ENCODE data around the gene TTC33. TPM values are rescaled to one million over a fixed set of nuclear protein-coding genes. Genes with fewer than 3 reads are reported as not detected.
A peak's percentile ranks its signal among the peaks of the same experiment; 100 is the strongest.

TTC33 gene
- total and polyA plus RNA-seq, 2 of the 13 experiments (the other 11 are each of a cell fraction or from before 2014, with no cell fraction given): 4.5 to 20.0 TPM

DNA sequence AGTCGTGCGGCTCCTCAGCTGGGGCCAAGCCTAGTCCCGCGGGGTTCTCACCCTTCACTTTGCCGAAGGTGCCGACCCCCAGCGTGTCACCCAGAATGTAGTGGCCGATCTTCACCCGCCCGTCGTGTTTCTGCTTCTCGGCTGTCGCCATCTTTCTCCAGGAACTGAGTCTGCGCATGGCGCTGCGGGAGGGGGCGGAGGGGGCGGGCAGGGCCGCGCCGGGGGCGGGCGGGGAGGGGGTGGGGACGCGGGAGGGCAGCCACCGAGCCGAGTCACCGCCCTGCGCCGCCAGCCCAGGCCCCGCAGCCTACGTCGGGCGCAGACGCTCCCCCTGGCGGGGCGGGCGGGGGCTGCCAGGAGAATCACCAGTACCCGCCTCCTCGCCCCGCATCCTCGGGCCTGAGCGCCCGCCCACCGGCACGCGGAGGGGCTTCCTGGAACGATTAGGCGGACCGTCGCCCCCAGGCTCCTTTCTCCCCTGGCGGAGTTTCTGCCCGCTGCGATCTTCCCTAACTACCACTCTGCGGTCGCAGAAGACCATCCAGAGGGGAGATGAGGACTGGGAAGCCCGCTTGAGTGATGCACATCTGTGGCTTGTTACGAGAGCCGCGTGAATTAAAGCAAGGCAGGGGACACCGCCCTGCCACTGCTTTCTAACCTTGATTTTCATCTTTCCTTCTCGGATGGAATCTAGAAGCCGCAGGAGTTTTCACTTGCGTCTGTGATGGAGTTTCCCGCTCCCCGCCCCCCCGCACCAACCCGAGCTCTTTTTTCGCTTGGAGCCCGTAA, 42.4 kb upstream of the TTC33 start, which contains the start of gene PRKAA1 (continued):
- TF ChIP-seq, protein P1, sequence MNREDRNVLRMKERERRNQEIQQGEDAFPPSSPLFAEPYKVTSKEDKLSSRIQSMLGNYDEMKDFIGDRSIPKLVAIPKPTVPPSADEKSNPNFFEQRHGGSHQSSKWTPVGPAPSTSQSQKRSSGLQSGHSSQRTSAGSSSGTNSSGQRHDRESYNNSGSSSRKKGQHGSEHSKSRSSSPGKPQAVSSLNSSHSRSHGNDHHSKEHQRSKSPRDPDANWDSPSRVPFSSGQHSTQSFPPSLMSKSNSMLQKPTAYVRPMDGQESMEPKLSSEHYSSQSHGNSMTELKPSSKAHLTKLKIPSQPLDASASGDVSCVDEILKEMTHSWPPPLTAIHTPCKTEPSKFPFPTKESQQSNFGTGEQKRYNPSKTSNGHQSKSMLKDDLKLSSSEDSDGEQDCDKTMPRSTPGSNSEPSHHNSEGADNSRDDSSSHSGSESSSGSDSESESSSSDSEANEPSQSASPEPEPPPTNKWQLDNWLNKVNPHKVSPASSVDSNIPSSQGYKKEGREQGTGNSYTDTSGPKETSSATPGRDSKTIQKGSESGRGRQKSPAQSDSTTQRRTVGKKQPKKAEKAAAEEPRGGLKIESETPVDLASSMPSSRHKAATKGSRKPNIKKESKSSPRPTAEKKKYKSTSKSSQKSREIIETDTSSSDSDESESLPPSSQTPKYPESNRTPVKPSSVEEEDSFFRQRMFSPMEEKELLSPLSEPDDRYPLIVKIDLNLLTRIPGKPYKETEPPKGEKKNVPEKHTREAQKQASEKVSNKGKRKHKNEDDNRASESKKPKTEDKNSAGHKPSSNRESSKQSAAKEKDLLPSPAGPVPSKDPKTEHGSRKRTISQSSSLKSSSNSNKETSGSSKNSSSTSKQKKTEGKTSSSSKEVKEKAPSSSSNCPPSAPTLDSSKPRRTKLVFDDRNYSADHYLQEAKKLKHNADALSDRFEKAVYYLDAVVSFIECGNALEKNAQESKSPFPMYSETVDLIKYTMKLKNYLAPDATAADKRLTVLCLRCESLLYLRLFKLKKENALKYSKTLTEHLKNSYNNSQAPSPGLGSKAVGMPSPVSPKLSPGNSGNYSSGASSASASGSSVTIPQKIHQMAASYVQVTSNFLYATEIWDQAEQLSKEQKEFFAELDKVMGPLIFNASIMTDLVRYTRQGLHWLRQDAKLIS (CRISPR knock-in tag; IDR thresholded peaks at IDR 0.05): 0 out of 2 replicates have a peak, but pooled peaks have one; percentile 38
- TF ChIP-seq ZNF224 (CRISPR knock-in tag; IDR thresholded peaks at IDR 0.05): no peak
- TF ChIP-seq, protein P2, sequence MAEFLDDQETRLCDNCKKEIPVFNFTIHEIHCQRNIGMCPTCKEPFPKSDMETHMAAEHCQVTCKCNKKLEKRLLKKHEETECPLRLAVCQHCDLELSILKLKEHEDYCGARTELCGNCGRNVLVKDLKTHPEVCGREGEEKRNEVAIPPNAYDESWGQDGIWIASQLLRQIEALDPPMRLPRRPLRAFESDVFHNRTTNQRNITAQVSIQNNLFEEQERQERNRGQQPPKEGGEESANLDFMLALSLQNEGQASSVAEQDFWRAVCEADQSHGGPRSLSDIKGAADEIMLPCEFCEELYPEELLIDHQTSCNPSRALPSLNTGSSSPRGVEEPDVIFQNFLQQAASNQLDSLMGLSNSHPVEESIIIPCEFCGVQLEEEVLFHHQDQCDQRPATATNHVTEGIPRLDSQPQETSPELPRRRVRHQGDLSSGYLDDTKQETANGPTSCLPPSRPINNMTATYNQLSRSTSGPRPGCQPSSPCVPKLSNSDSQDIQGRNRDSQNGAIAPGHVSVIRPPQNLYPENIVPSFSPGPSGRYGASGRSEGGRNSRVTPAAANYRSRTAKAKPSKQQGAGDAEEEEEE (CRISPR knock-in tag; IDR thresholded peaks at IDR 0.05; ENCODE audit: borderline replicate concordance): no peak
- TF ChIP-seq, protein P3, sequence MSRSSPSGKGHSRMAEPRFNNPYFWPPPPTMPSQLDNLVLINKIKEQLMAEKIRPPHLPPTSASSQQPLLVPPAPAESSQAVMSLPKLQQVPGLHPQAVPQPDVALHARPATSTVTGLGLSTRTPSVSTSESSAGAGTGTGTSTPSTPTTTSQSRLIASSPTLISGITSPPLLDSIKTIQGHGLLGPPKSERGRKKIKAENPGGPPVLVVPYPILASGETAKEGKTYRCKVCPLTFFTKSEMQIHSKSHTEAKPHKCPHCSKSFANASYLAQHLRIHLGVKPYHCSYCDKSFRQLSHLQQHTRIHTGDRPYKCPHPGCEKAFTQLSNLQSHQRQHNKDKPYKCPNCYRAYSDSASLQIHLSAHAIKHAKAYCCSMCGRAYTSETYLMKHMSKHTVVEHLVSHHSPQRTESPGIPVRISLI (CRISPR knock-in tag; IDR thresholded peaks at IDR 0.05; ENCODE audit: borderline replicate concordance): 0 out of 2 replicates have a peak, but pooled peaks have one; percentile 49
- TF ChIP-seq, protein P4, sequence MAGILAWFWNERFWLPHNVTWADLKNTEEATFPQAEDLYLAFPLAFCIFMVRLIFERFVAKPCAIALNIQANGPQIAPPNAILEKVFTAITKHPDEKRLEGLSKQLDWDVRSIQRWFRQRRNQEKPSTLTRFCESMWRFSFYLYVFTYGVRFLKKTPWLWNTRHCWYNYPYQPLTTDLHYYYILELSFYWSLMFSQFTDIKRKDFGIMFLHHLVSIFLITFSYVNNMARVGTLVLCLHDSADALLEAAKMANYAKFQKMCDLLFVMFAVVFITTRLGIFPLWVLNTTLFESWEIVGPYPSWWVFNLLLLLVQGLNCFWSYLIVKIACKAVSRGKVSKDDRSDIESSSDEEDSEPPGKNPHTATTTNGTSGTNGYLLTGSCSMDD (CRISPR knock-in tag; IDR thresholded peaks at IDR 0.05): no peak
- peak; percentile 87 for TF ChIP-seq HOXA5 (CRISPR knock-in tag; IDR thresholded peaks at IDR 0.05)
- TF ChIP-seq KLF16 (CRISPR knock-in tag; IDR thresholded peaks at IDR 0.05): peak in 1 of 2 experiments; percentile 20; a peak in 1 of 4 replicates
- TF ChIP-seq ZNF441 (CRISPR knock-in tag; IDR thresholded peaks at IDR 0.05; ENCODE audit: borderline replicate concordance): peak; percentile 24; the same call in 1 of the 2 replicates
- TF ChIP-seq HNRNPL (IDR thresholded peaks at IDR 0.05; ENCODE audit: low read depth, low read length): 0 out of 2 replicates have a peak, but pooled peaks have one; percentile 19
- TF ChIP-seq, protein P5, sequence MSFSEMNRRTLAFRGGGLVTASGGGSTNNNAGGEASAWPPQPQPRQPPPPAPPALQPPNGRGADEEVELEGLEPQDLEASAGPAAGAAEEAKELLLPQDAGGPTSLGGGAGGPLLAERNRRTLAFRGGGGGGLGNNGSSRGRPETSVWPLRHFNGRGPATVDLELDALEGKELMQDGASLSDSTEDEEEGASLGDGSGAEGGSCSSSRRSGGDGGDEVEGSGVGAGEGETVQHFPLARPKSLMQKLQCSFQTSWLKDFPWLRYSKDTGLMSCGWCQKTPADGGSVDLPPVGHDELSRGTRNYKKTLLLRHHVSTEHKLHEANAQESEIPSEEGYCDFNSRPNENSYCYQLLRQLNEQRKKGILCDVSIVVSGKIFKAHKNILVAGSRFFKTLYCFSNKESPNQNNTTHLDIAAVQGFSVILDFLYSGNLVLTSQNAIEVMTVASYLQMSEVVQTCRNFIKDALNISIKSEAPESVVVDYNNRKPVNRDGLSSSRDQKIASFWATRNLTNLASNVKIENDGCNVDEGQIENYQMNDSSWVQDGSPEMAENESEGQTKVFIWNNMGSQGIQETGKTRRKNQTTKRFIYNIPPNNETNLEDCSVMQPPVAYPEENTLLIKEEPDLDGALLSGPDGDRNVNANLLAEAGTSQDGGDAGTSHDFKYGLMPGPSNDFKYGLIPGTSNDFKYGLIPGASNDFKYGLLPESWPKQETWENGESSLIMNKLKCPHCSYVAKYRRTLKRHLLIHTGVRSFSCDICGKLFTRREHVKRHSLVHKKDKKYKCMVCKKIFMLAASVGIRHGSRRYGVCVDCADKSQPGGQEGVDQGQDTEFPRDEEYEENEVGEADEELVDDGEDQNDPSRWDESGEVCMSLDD (CRISPR knock-in tag; IDR thresholded peaks at IDR 0.05; ENCODE audit: borderline replicate concordance): peak; percentile 58; the same call in 1 of the 2 replicates
- TF ChIP-seq KLF9 (CRISPR knock-in tag; IDR thresholded peaks at IDR 0.05; ENCODE audit: low read depth): no peak
- no peak for TF ChIP-seq ZNF3 (CRISPR knock-in tag; IDR thresholded peaks at IDR 0.05)
- TF ChIP-seq MTF1 (CRISPR knock-in tag; IDR thresholded peaks at IDR 0.05): no peak
- no peak for TF ChIP-seq CEBPB (IDR thresholded peaks at IDR 0.05; ENCODE audit: borderline replicate concordance, low read depth, low read length)
- TF ChIP-seq FOXA1 (IDR thresholded peaks at IDR 0.05): no peak
- no peak for TF ChIP-seq FOXA1 (CRISPR knock-in tag; IDR thresholded peaks at IDR 0.05)
